Suprapubic skin (tissue), 4 donors: ENCODE data around the gene EMX1. TPM values are rescaled to one million over a fixed set of nuclear protein-coding genes. Genes with fewer than 3 reads are reported as not detected.

Experiments
- DNase-seq, 2 donors: peaks; one replicate each; pipeline ENCODE4 v3.0.0-alpha.2; 2019; ENCODE audit warnings: low spot score in 2 of 2
- H3K27ac ChIP-seq: fragments of 200-600 bp; sonication (generic); one replicate; pipeline ENCODE4 v1.5.1; 2019
- H3K27me3 ChIP-seq: fragments of 200-600 bp; sonication (generic); one replicate; pipeline ENCODE4 v1.5.1; 2019
- H3K36me3 ChIP-seq: fragments of 200-600 bp; sonication (generic); one replicate; pipeline ENCODE4 v1.5.1; 2019
- H3K4me1 ChIP-seq: fragments of 200-600 bp; sonication (generic); one replicate; pipeline ENCODE4 v1.5.1; 2019
- H3K4me3 ChIP-seq: fragments of 200-600 bp; sonication (generic); one replicate; pipeline ENCODE4 v1.5.1; 2019; ENCODE audit warnings: mild to moderate bottlenecking
- H3K9me3 ChIP-seq: fragments of 200-600 bp; sonication (generic); one replicate; pipeline ENCODE4 v1.5.1; 2019
- EP300 ChIP-seq: sonication (generic); formaldehyde crosslinking; IDR thresholded peaks from one replicate; pipeline ENCODE4 v1.6.1; 2017; ENCODE audit warnings: antibody characterized with exemption
- POLR2A ChIP-seq, 2 donors: fragments of 450-650 bp; IDR thresholded peaks; one replicate each; pipeline ENCODE4 v1.6.1; 2017; ENCODE audit warnings: antibody characterized with exemption in 2 of 2, mild to moderate bottlenecking in 2 of 2, moderate library complexity in 2 of 2
- POLR2AphosphoS5 ChIP-seq, 3 donors: sonication (generic); formaldehyde crosslinking; IDR thresholded peaks; one replicate each; pipeline ENCODE4 v1.6.1; 2017; ENCODE audit warnings: antibody characterized with exemption in 3 of 3
- WGBS: methylation state at CpG from one replicate; pipeline ENCODE4 v1.1.5; 2018; 5-methylcytosine and 5-hydroxymethylcytosine counted together
- total RNA-seq, 4 donors: library from RNA; depleted of rRNA; stranded (reverse); fragments of >200 nt; gene quantifications; one replicate each; pipeline ENCODE4 v1.1.0, GENCODE V29; 2016
- TF ChIP-seq, protein P1 (sequence below), 2 donors: fragments of 200-600 bp in 1 of 2; fragments of 450-650 bp in 1 of 2; sonication (generic) in 1 of 2; IDR thresholded peaks; one replicate each; pipeline ENCODE4 v1.5.1; 2016 to 2019; ENCODE audit warnings: antibody characterized with exemption in 2 of 2, mild to moderate bottlenecking in 1 of 2, moderate library complexity in 1 of 2

Gene EMX1
- total RNA-seq, 4 donors from 2014 or later: not detected

DNA sequence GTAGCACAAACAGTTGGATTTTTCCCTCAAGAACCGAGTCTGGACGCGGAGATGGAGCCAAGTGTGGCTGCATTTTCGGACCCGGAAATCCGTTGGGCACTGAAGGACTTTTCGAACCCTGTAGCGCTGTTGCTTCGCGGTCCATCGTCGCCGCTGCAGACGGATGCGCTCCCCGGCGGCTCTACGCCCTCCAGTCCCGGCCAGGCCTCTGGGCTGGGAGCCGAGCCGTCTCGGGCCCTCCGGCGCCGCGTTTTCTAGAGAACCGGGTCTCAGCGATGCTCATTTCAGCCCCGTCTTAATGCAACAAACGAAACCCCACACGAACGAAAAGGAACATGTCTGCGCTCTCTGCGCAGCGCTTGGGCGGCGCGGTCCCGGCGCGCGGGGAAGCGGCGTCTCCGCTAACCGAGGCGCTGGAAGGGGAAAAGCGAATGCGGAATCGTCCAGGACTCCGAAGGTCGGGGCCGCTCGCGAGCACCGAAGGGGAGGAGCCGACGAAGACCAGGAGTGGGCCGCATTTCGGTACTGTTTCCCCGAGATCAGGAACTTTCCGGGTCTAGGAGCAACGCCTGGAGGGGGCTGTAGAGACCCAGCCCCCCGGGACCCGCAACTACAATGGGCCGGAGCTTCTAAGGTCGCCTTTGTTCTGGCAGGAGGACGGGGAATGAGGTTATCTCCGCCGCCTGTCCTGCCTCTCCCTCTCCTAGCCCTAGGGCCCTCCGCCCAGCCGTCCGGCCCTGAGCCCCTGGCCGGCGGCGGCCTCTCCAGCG is 3.2 kb downstream of the EMX1 start:
- H3K4me3 ChIP-seq: peak overlapping the region; percentile 31
- WGBS: 4% methylated on average over 45 of the region's 77 CpGs
- no peak overlapping the region for H3K27ac ChIP-seq
- TF ChIP-seq, protein P1, sequence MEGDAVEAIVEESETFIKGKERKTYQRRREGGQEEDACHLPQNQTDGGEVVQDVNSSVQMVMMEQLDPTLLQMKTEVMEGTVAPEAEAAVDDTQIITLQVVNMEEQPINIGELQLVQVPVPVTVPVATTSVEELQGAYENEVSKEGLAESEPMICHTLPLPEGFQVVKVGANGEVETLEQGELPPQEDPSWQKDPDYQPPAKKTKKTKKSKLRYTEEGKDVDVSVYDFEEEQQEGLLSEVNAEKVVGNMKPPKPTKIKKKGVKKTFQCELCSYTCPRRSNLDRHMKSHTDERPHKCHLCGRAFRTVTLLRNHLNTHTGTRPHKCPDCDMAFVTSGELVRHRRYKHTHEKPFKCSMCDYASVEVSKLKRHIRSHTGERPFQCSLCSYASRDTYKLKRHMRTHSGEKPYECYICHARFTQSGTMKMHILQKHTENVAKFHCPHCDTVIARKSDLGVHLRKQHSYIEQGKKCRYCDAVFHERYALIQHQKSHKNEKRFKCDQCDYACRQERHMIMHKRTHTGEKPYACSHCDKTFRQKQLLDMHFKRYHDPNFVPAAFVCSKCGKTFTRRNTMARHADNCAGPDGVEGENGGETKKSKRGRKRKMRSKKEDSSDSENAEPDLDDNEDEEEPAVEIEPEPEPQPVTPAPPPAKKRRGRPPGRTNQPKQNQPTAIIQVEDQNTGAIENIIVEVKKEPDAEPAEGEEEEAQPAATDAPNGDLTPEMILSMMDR (IDR thresholded peaks at IDR 0.05): no peak
- TF ChIP-seq POLR2A (IDR thresholded peaks at IDR 0.05) (no peak), POLR2AphosphoS5 (IDR thresholded peaks at IDR 0.05) (no peak), EP300 (no peak)
- no peaks in the 10 kb centered on the region for H3K9me3 ChIP-seq
- H3K27me3 ChIP-seq: peaks cover 100% of the 10 kb centered on the region
- peaks cover 64% of the 10 kb centered on the region for H3K4me1 ChIP-seq
- peak in 1 of 2 donors; percentile 51 for DNase-seq
- no peaks in the 10 kb centered on the region for H3K36me3 ChIP-seq

DNA sequence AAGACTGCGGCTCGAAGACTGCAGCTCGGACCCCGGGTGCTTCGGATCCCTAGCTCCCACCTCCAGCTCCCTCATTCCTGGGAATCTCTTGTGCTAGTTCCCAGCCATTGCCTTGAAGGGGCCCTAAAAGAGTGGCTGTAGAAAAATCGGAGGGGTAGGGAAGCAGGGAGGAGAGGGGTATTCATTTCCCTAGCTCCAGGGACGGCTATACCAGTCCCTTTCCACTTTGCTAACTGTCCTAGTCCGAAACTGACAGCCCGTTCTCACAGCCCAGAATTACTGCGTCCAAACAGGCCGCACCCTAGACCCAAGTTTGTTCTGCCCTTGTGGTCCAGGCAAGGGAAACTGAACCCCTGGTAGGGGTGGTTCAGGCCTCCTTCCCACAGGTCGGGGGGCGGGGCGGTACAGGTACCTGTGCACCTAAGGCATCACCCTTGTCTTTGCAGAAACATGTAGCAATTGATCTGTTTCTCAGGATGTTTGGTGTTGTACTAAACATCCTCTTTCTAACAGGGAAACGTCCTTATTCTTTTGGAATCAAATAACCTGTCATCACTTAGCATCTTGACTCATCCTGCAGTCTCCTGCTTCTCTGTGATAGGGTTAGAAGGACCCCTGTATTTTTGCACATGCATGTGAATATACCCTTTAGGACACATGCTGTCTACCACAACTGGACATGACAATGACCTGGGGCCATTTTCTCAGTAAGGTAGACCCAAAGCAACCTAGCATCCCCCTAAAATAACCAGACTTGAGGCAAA is 4.0 kb downstream of the EMX1 start:
- Histone ChIP-seq H3K27ac (no peak overlapping the region), H3K36me3 (no peaks in the 10 kb centered on the region), H3K4me3 (no peak overlapping the region), H3K9me3 (no peaks in the 10 kb centered on the region), H3K27me3 (peaks cover 100% of the 10 kb centered on the region), H3K4me1 (peaks cover 56% of the 10 kb centered on the region)
- TF ChIP-seq POLR2A (IDR thresholded peaks at IDR 0.05) (no peak), EP300 (no peak), POLR2AphosphoS5 (IDR thresholded peaks at IDR 0.05) (no peak)
- TF ChIP-seq, protein P1 (IDR thresholded peaks at IDR 0.05): no peak
- 38% methylated on average over 13 of the region's 15 CpGs for WGBS
- DNase-seq: peak in 1 of 2 donors; percentile 50

- Histone ChIP-seq H3K27me3 (peaks cover 100% of the 10 kb centered on the region), H3K4me3 (no peak overlapping the region), H3K36me3 (no peaks in the 10 kb centered on the region), H3K9me3 (no peaks in the 10 kb centered on the region), H3K27ac (no peak overlapping the region), H3K4me1 (peaks cover 50% of the 10 kb centered on the region)
- WGBS: 94% methylated on average over 1 of the region's 1 CpG
- DNase-seq: no peak
- TF ChIP-seq EP300 (no peak), POLR2AphosphoS5 (IDR thresholded peaks at IDR 0.05) (no peak), POLR2A (IDR thresholded peaks at IDR 0.05) (no peak)
- TF ChIP-seq, protein P1 (IDR thresholded peaks at IDR 0.05): no peak
These were observed 4.5 kb downstream of the EMX1 start for GRCh38 chr2:72921853-72922252.

- WGBS: 7% methylated on average over 23 of the region's 36 CpGs
These were observed 6.6 kb downstream of the EMX1 start for GRCh38 chr2:72923833-72924352.

More at GRCh38 chr2:72923833-72924352, 6.6 kb downstream of the EMX1 start:
- peaks cover 30% of the 10 kb centered on the region for H3K4me1 ChIP-seq
- H3K27ac ChIP-seq: no peak overlapping the region
- no peaks in the 10 kb centered on the region for H3K9me3 ChIP-seq
- peaks cover 100% of the 10 kb centered on the region for H3K27me3 ChIP-seq
- H3K36me3 ChIP-seq: no peaks in the 10 kb centered on the region
- TF ChIP-seq, protein P1 (IDR thresholded peaks at IDR 0.05): no peak
- TF ChIP-seq EP300 (no peak), POLR2AphosphoS5 (IDR thresholded peaks at IDR 0.05) (no peak), POLR2A (IDR thresholded peaks at IDR 0.05) (no peak)
- peak overlapping the region; percentile 9 for H3K4me3 ChIP-seq
- no peak for DNase-seq
